ENCODE results near the gene PBX3. TPM values are rescaled to one million over a fixed set of nuclear protein-coding genes. Genes with fewer than 3 reads are reported as not detected.

Gene PBX3
- total RNA-seq, 1 experiment from 2014 or later, result 46.0 TPM

DNA sequence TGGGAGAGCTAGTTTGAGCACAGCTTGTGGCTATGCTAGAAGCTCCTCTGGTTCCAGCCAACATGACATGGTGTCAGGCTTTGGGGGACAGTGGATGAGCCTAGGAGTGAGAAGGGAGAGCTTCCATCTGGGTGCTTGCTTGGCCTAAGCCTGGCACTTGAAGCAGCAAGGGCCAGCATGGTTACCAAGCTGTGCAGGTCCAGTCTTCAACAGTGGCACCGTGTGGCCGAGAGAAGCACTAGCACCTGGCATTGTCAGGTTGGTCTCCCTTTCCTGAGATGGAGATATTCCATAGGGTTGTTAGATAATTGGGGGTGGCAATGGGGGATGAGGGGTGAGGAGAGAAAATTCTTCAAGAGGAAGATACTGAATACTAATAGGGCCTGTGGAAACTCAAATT, 261.9 kb downstream of the PBX3 start:
- Mint-ChIP-seq H3K4me1 (peaks cover 0 to 2% of the 10 kb centered on the region in 2 experiments; a peak in 1 of 4 replicates), H3K9me3 (peaks cover 21 to 29% of the 10 kb centered on the region in 2 experiments), H3K4me3 (no peak overlapping the region; a peak in 1 of 5 replicates), H3K27me3 (ENCODE audit: low read depth) (peaks cover 2% of the 10 kb centered on the region; the same call in 1 of the 2 replicates), H3K27ac (no peak overlapping the region), H3K36me3 (ENCODE audit: insufficient read depth in 1 of 3, low read depth in 3 of 3) (peaks cover 18 to 24% (median 20%) of the 10 kb centered on the region in 3 experiments)
- Histone ChIP-seq H3K9me3 (ENCODE audit: control insufficient read depth, low read depth, low read length) (peaks cover 4% of the 10 kb centered on the region), H4K91ac (ENCODE audit: insufficient read length, low read depth, low read length) (no peak overlapping the region), H3K4me1 (ENCODE audit: insufficient read depth, low read length) (no peaks in the 10 kb centered on the region), H3K79me1 (ENCODE audit: insufficient read depth, low read depth, low read length, poor library complexity, severe bottlenecking) (no peaks in the 10 kb centered on the region), H3K4ac (ENCODE audit: low read depth, low read length) (no peak overlapping the region), H4K5ac (ENCODE audit: insufficient read length, low read depth, low read length) (no peak overlapping the region), H3K56ac (ENCODE audit: insufficient read length, low read depth, low read length) (no peak overlapping the region), H2BK15ac (ENCODE audit: low read depth, low read length) (no peak overlapping the region), H2AK5ac (ENCODE audit: insufficient read length, low read length) (no peak overlapping the region), H3T11ph (ENCODE audit: low read length) (no peak overlapping the region), H4K20me1 (ENCODE audit: control insufficient read depth, insufficient read depth, insufficient read length) (no peaks in the 10 kb centered on the region), H2BK12ac (ENCODE audit: insufficient read length, low read depth, low read length) (no peak overlapping the region), H2BK5ac (ENCODE audit: insufficient read length, low read length) (no peak overlapping the region), H3K4me2 (ENCODE audit: insufficient read depth, insufficient read length, low read length) (no peak overlapping the region), H3K14ac (ENCODE audit: insufficient read depth, low read length) (no peak overlapping the region), H3K79me2 (ENCODE audit: insufficient read depth, low read length) (no peaks in the 10 kb centered on the region), H2BK120ac (ENCODE audit: low read depth, low read length, poor library complexity, severe bottlenecking) (no peak overlapping the region), H3K23ac (ENCODE audit: insufficient read length, low read depth, low read length) (no peak overlapping the region), H3K23me2 (ENCODE audit: insufficient read length, low read depth, low read length, poor library complexity, severe bottlenecking) (no peaks in the 10 kb centered on the region), H2AFZ (ENCODE audit: low read length) (no peak overlapping the region), H3K27me3 (ENCODE audit: insufficient read depth, low read length) (no peaks in the 10 kb centered on the region), H2BK20ac (ENCODE audit: low read depth, low read length, poor library complexity, severe bottlenecking) (no peak overlapping the region), H3K27ac (ENCODE audit: insufficient read length, low read depth, low read length) (no peak overlapping the region), H3K18ac (ENCODE audit: insufficient read length, low read depth, low read length) (no peak overlapping the region), H4K8ac (replicated peaks; ENCODE audit: insufficient read length, low read depth, low read length) (no peak overlapping the region), H3K9ac (ENCODE audit: extremely low read depth, insufficient read length, low read length) (no peak overlapping the region)
- TF ChIP-seq, protein P1, sequence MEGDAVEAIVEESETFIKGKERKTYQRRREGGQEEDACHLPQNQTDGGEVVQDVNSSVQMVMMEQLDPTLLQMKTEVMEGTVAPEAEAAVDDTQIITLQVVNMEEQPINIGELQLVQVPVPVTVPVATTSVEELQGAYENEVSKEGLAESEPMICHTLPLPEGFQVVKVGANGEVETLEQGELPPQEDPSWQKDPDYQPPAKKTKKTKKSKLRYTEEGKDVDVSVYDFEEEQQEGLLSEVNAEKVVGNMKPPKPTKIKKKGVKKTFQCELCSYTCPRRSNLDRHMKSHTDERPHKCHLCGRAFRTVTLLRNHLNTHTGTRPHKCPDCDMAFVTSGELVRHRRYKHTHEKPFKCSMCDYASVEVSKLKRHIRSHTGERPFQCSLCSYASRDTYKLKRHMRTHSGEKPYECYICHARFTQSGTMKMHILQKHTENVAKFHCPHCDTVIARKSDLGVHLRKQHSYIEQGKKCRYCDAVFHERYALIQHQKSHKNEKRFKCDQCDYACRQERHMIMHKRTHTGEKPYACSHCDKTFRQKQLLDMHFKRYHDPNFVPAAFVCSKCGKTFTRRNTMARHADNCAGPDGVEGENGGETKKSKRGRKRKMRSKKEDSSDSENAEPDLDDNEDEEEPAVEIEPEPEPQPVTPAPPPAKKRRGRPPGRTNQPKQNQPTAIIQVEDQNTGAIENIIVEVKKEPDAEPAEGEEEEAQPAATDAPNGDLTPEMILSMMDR (conservative IDR thresholded peaks at IDR 0.05), result peak; percentile 51; the same call in 2 of the 3 replicates
- no peak for DNase-seq
- WGBS (ENCODE audit: extremely low coverage, insufficient read length, low lambda C conversion rate), result no CpG with 5 or more reads among the region's 2 CpGs
